Measurements from ENCODE around the gene CADPS2. TPM values are rescaled to one million over a fixed set of nuclear protein-coding genes. Genes with fewer than 3 reads are reported as not detected.

CADPS2 gene
- polyA plus RNA-seq, 1 experiment, result 0.38 TPM

- Histone ChIP-seq H3K36me3 (ENCODE audit: control insufficient read depth, insufficient read depth, low read length) (no peaks in the 10 kb centered on the region), H3K27me3 (ENCODE audit: control insufficient read depth, insufficient read depth, low read length) (no peaks in the 10 kb centered on the region), H3K4me3 (ENCODE audit: low read depth, low read length) (no peak overlapping the region)
- TF ChIP-seq, protein P1, sequence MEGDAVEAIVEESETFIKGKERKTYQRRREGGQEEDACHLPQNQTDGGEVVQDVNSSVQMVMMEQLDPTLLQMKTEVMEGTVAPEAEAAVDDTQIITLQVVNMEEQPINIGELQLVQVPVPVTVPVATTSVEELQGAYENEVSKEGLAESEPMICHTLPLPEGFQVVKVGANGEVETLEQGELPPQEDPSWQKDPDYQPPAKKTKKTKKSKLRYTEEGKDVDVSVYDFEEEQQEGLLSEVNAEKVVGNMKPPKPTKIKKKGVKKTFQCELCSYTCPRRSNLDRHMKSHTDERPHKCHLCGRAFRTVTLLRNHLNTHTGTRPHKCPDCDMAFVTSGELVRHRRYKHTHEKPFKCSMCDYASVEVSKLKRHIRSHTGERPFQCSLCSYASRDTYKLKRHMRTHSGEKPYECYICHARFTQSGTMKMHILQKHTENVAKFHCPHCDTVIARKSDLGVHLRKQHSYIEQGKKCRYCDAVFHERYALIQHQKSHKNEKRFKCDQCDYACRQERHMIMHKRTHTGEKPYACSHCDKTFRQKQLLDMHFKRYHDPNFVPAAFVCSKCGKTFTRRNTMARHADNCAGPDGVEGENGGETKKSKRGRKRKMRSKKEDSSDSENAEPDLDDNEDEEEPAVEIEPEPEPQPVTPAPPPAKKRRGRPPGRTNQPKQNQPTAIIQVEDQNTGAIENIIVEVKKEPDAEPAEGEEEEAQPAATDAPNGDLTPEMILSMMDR (IDR thresholded peaks at IDR 0.05; ENCODE audit: insufficient read depth, low read depth, low read length), result no peak
- ChIA-PET POLR2A (no interaction called here), CTCF (no interaction called here)
- DNase-seq (ENCODE audit: low read depth), result no peak
Measured at GRCh38 chr7:122407195-122407594, 479.1 kb downstream of the CADPS2 start.

DNA sequence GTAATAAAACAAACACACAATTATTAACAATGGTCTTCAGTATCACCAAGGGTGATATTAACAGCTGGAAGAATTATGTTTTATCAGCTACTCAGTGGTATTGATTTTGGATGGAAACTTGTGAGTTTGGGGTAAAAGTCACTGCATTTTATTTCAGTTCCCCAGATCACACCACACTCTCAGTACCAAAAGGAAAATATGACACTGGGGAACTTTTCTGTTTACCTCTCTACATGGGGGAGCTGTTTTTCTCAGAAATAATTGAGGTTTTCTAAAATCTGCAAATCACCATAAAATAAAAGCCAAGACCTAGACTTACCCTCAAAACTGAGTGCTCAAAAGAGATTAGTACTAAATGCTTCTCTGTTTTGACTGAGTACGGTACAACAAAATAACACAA lies 483.1 kb downstream of the CADPS2 start:
- H3K4me3 ChIP-seq (ENCODE audit: low read depth, low read length), result no peak overlapping the region
- H3K36me3 ChIP-seq (ENCODE audit: control insufficient read depth, insufficient read depth, low read length), result no peaks in the 10 kb centered on the region
- DNase-seq (ENCODE audit: low read depth), result no peak
- TF ChIP-seq, protein P1 (IDR thresholded peaks at IDR 0.05; ENCODE audit: insufficient read depth, low read depth, low read length), result no peak
- H3K27me3 ChIP-seq (ENCODE audit: control insufficient read depth, insufficient read depth, low read length), result no peaks in the 10 kb centered on the region
- ChIA-PET POLR2A (no interaction called here), CTCF (interaction anchor here (0.6 kb wide), 1 partner anchor 464 kb away, joined by 3 read pairs; no protein-coding TSS in a partner anchor)

DNA sequence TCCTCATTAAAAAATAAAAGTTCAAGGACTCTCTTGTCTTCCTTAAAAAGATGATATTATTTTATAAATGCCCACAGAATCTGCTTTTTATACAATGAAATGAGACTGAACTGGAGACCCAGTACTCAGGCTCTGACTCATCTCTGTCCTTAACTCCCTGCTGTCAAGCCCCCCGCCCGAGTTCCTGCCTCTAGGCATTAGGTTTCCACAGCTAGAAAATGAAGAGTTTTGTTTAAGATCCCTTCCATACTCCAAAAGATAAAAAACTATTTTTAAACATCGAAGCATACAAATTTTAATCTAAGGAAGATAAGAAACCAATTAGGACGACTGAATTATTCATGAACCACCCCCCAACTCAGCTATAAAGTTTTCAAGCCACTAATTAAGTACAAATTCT lies 484.0 kb downstream of the CADPS2 start:
- H3K4me3 ChIP-seq (ENCODE audit: low read depth, low read length), result no peak overlapping the region
- CTCF ChIA-PET, result no interaction called here
- TF ChIP-seq, protein P1 (IDR thresholded peaks at IDR 0.05; ENCODE audit: insufficient read depth, low read depth, low read length), result no peak
- H3K36me3 ChIP-seq (ENCODE audit: control insufficient read depth, insufficient read depth, low read length), result no peaks in the 10 kb centered on the region
- H3K27me3 ChIP-seq (ENCODE audit: control insufficient read depth, insufficient read depth, low read length), result no peaks in the 10 kb centered on the region
- POLR2A ChIA-PET, result no interaction called here
- no peak for DNase-seq (ENCODE audit: low read depth)

- CTCF ChIA-PET, result no interaction called here
- DNase-seq (ENCODE audit: low read depth), result no peak
- H3K27me3 ChIP-seq (ENCODE audit: control insufficient read depth, insufficient read depth, low read length), result no peaks in the 10 kb centered on the region
- POLR2A ChIA-PET, result no interaction called here
- H3K36me3 ChIP-seq (ENCODE audit: control insufficient read depth, insufficient read depth, low read length), result no peaks in the 10 kb centered on the region
- no peak overlapping the region for H3K4me3 ChIP-seq (ENCODE audit: low read depth, low read length)
- TF ChIP-seq, protein P1 (IDR thresholded peaks at IDR 0.05; ENCODE audit: insufficient read depth, low read depth, low read length), result no peak
Measured at GRCh38 chr7:122397381-122397780, 488.9 kb downstream of the CADPS2 start.

- TF ChIP-seq, protein P1 (IDR thresholded peaks at IDR 0.05; ENCODE audit: insufficient read depth, low read depth, low read length), result no peak
- DNase-seq (ENCODE audit: low read depth), result no peak
- CTCF ChIA-PET, result no interaction called here
- Histone ChIP-seq H3K27me3 (ENCODE audit: control insufficient read depth, insufficient read depth, low read length) (no peaks in the 10 kb centered on the region), H3K36me3 (ENCODE audit: control insufficient read depth, insufficient read depth, low read length) (no peaks in the 10 kb centered on the region), H3K4me3 (ENCODE audit: low read depth, low read length) (no peak overlapping the region)
- POLR2A ChIA-PET, result no interaction called here
Measured at GRCh38 chr7:122394512-122394911, 491.7 kb downstream of the CADPS2 start.
